HG02973 (cell line): ENCODE measurements around the gene EOLA1.
"Not testable (repeated sequence)": the region's sequence is repeated elsewhere in the genome, so short reads cannot be mapped to it uniquely, and the experiment has no call there.

Source experiments
- ATAC-seq: cut with Tn5 transposase; IDR thresholded peaks from one replicate; pipeline ENCODE4 v1.9.1; 2021; ENCODE audit warnings: moderate library complexity; ENCODE audit not compliant: unreplicated experiment

Gene EOLA1

DNA sequence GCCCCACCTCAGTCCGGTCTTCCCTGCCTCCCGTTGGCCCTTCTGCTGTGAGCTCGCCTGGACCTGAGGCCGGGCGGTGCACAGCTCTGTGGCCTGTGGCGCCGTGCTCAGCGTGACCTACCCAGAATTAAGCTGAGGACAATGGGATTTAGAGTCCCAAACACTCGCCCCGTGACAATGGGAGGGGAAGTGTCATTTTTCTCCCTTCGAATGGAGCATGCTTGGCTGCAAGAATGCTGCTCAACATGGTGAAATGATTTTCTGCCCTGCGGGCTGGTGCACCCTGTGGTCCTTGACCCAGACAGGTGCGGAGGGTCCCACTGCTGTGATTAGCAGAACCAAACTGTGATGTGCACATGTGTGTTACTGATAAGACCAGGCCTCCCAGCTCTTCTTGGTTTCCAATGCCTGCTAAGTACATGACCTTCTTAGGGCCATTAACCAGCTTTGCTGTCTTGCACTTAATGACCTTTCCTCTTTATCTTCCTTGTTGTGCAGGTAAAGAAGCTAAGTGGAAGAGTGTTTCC, 772 bp downstream of the EOLA1 start:
- no peak for ATAC-seq

DNA sequence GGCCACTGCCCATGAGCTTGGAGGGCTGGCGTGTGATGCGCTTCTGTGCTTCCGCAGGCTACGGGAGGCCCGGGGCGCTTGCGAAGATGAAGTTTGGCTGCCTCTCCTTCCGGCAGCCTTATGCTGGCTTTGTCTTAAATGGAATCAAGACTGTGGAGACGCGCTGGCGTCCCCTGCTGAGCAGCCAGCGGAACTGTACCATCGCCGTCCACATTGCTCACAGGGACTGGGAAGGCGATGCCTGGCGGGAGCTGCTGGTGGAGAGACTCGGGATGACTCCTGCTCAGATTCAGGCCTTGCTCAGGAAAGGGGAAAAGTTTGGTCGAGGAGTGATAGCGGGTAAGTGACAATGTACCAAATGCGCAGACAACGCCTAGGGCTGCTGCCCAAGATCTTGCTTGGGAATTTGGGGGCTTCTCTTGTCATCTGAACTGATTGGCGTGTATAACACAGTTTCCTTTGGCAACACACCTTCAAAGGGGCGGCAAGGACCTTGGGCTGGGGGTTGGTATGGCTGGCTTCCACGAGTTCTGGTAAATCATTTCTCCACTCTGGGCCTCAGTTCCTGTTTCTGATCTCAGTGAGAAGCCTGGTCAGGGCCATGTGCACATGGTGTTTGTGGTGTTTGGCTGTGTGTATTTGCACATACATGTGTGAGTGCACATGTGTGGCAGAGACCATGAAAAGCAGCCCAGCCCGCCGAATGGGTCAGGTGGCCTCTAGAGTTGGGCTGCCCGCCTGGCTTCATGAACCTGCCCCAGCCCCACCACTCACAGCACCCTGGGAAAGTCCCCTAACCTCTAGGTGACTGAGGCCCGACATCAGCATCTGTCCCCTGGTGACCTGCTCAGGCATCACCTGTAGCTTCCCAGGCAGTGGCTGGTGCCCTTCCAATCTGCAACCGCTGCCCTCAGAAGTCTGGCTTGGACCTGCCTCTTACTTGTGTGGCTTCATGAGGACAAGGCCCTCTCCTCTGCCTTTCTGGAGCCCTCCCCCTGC, 5.0 kb downstream of the EOLA1 start:
- ATAC-seq, result not testable (repeated sequence)

DNA sequence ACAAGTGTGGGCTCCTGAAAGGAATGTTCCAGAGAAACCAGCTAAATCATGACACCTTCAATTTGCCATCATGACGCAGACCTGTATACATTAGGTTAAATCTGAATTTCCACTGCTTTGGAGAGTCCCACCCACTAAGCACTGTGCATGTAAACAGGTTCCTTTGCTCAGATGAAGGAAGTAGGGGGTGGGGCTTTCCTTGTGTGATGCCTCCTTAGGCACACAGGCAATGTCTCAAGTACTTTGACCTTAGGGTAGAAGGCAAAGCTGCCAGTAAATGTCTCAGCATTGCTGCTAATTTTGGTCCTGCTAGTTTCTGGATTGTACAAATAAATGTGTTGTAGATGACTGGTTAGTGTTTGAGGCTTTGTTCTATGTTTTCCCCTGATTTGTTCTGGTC, 6.2 kb downstream of the EOLA1 start:
- not testable (repeated sequence) for ATAC-seq

DNA sequence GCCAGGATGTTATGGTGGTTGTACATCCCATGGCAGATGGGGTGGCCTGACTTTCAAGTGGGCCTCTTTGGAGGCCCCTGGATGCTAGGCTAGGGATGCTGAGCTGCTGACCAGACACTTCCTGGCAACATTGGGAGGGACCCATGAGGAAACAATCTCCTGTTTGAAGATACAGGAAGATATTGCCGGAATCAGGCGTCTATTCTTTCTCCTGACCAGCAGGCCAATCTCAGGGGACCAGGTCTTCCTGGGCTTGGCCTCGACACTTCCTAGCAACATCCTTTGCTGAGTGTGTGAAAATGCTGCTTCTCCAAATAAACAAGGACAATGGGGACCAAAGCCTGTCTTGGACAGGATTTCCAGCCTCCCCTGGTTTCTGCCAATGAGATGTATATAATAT, 7.0 kb downstream of the EOLA1 start:
- ATAC-seq, result not testable (repeated sequence)

DNA sequence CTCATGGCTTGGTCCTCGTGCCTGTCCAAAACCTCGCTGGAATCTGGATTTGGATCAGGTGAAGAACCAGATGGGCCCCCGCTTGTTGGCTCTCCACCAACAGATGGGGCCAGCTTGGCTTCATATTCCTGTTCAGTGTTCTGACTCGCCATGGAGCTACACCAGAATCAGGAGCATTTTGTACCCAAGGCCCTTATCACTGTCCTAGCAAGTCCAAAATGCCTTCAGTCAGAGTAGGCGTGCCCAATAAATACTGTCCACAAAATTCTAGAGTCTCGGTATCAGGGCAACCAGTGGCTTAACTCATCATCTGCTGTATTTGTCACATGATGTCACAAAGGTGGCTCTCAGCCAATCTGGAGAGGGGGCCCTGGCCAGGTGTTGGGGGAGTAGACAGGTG, 8.9 kb downstream of the EOLA1 start, which contains the start of gene HSFX3:
HSFX3 (minus strand) TSS at position 224 of the 400 bp plus-strand sequence; CDS start at position 152, 72 bp downstream.
- ATAC-seq, result not testable (repeated sequence)

DNA sequence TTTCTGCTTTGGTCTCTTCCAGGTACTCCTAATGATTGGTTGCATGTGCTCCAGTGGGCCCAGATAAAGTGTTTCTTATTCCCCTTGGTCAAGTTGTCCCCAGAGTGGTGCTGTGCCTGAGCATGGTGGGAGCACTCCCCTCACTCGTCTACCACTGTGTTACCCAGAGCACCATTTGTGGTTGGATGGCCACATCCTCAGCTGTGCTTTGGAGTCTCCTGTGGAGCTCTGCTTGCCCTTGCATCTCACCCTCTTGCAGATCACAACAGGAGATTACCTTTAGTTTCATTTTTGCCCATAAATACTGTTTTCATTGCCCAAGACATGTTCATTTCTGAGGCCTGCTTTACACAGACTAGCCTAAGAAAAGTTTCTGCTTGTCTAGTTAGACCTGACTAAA, 9.6 kb downstream of the EOLA1 start:
- not testable (repeated sequence) for ATAC-seq

DNA sequence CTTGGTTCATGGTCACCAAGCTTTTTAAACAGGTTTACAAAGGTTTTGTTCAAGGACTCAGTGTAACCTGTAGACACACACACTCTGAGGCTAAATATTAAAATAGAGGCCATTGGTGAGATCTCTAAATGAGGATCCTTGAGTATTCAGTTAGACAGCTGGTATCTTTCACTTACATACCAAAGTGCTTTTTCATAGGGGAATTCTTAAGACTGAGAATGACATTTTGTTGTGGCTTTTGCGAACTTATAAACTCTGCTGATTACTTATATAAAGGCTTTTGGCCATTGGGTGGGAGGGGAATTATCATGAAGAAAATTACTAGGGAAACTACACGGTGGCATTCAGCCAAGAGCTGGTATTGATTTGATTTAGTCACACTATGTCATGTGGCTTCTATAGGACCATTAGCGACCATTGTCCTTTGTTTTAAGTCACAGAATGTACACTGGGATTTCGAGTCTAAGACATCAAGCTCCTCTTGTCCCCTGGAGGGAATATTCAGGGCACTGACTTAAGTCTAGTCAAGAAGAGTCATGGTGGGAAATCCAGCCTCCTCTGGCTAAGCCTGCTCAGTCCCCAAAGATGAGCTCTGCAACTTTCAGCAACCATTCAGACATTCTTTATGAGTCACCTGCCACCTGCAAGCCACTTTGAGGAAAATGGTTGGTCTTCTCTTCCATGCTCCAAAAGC, 10.6 kb downstream of the EOLA1 start:
- ATAC-seq, result not testable (repeated sequence)

DNA sequence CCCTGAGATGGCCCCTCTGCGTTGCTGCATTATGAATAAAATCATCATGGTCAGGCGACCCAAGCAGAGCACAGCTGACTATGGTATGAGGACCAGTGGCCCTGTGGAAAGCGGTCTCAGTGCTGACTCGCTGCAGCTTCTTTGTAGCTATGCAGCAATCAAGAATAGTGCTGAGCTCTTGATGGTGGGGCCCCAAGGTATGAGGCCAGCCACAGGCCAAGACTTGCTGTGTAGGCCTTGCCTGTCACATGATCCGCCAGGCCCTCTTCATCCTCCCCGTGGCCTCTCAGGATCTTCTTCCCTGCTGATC, 11.1 kb downstream of the EOLA1 start:
- ATAC-seq, result not testable (repeated sequence)

DNA sequence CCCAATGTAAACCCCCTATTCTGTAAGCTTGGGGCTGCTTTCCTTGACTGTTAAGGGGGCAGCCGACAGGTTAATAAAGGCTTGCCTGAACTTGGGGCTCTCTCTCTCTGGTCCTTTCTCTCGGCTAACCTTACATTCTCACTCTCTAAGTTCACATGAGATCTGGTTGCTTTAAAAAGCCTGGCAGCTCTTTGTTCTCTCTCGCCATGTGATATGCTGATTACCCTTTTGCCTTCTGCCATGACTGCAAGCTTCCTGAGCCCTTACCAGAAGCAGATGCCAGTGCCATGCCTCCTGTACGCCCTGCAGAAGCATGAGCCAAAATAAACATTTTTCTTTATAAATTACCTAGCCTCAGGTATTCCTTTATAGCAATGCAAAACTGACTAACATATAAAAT, 14.4 kb downstream of the EOLA1 start:
- ATAC-seq, result not testable (repeated sequence)

DNA sequence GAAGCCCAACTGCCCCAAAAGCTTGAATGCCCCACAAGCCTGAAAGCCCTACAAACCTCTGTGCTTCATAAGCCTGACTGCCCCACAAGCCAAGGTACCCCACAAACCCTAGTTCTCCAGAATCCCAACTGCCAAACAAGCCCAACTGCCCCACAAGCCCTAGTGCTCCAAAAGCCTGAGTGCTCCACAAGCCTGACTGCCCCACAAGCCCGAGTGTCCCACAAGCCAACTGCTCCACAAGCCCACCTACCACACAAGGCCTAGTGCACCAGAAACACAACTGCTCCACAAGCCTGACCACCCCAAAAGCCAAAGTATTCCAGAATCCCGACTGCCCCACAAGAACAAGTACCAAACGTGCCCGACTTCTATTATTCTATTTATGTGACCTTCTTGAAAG, 22.5 kb downstream of the EOLA1 start:
- no peak for ATAC-seq

DNA sequence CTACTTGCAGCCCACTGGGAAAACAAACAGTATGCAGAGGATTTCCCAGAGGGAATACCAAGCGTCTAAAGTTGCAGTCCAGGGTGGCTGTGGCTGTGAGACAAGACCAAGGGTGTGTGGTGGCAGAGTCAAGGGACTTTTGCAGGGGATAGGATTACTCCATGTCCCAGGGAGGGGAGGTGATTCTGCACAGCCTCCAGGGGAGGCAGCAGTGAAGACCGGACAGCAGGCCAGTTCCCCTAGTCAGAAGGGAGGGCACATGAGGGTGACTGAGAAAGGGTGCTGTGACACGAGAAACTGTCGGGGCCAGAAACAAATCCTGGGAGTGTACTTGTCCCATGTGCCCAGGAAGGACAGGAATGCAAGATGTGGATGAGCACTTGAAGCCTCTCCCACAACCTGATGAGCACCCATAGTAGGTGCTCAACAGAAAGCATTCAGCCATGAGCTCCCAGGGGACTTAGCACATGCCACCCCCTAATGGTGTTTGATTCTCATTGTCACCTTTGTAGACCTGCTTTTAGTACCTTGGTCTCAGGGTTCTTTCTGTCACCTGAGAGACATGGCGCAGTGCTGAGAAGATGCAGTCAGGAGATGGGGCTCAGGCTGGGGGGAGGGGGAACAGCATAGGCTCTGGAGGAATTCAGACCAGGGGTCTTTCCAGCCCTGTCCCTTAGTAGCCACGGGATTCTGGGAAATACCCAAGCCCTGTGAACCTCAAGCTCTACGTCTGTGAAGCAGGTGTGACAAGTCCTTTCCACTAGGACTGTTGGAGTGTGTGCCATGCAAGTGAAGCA, 27.0 kb downstream of the EOLA1 start:
- ATAC-seq, result no peak

DNA sequence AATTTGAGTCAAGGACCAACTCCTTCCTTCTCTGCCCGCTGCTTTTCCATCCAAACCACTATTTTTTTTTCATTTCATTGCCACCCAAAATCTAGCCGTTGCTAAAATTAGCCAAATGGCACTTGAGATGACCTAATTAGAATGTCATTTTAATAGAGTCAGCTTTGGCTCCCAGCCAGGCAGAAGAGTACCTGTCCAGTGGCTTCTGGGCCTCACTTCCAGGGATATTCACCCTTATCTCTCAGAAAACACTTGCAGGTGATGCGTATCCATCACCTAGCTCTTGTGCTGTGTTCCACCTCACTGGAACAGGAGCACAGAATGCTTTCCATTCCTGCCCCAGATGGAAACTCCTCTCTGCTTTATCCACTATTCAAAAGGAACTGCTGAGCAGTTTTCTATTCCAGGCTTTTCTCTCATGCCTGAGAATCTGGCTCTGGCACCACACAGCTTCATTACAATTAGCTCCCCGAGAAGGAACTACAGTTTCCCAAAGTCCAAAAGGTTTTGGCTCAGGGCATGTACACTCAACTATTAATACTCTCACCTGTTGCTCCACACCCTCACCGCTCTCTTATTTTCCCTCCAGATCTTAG, 28.0 kb downstream of the EOLA1 start:
- ATAC-seq, result no peak

DNA sequence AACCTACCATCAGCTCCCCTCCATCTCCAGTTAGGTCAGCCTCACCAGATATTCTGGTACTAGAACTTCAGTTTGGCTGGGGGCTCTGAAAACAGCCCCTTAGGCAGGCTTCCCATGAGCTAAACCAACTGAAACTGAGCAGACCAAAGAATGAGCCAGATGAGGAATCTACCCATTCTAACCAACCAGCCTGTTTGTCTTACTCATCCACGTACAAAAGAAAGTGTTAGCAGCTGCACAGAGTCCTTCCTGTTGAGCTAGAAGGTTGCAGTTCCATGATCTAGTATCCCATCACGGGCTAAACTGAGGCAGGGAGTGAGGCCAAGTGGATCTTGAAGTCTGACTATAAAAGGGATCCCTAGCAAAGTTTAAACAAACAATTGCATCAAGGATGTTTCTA, 29.0 kb downstream of the EOLA1 start:
- no peak for ATAC-seq

DNA sequence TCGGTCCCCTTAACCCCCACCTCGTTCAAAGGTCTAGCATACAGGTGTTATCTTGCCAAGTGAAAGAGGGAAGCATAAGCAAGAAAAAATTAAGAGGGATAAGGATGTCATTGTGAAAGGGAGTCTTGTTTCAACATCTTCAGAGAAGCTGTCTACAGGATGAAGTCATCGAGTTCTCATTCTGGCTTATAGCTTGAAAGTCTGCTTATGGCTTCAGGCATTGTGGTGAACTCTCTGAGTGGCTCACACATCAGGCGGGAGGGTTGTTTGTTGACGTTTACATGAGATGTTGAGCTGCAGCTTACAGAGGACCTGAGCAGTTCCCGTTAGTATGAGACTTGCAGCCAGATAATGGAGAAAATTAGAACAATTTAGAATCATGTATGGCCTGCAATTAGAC, 29.9 kb downstream of the EOLA1 start:
- no peak for ATAC-seq

DNA sequence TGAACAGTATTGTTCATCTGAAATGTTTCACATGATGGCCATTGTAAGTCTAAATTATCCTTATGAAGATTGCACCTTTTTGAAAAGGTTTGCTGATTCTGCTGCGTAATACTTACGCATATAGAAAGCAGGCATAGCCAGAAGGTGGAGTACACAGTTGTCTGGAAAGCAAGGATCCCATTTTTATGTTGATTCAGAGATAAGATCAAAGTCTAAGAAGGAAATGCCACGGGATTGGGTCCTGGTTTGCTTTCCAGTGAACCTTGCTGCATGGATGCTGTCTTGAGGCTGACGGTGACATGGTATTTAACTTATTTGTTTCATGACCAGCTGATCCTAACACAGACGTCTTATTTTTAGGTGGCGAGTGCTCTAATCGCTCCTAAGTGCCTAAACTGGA, 31.0 kb downstream of the EOLA1 start:
- no peak for ATAC-seq

DNA sequence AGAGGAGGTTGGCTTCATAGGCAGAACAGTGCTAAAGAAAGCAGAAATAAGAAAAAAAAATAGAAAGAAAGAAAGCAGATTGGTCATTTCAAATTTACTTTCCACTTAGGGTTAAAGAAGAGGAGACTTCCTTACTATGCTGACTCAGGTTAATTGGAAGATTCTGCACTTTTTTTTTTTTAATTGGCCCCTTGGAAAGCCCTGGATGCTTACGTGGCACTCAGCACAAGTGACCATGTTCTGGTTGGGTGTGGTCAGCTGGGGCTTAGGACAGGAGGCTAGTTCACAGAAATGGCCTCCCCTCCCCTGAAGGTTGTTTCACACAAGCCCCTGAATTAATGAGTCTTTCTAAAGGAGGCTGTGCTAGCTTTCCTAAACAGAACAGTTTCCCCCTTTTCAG, 31.9 kb downstream of the EOLA1 start:
- no peak for ATAC-seq

DNA sequence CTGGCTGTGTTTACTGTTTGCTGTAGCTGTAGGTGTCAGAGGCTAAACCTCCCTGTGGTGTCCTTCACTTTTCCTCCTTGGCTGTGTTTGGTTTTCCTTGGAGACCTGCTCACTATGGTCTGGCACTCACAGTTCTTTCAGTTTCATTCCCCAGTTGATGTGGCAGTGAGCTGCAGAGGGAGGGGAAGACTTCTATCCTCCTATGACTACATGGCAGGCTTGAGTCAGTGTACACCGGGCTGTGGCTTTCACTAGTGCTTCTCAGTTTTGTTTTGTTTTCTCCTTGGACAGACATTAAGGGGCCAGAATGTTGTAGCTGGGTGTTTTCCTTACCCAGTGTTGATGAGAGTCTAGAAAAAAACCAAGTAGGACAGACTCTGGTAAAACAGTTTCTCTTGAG, 32.6 kb downstream of the EOLA1 start:
- ATAC-seq, result peak; percentile 100

DNA sequence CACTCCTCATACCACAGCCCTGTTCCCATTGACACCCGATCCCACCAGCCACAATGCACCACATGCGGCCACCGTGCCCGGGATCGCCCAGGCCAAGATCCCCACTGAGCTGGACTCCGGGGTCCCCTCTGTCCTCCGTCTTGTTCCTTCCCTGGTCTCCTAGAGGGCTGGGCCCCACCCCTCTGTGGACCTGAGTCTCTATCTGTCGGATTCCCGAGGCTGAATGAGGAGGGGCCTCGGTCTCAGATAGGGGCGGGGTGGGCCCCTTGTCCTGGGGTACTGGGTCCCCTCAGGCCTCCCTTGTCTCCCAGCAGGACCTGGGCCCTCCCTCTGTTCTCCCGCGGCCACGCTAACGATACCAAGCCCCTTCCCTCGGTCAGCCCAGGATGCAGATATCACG, 44.8 kb downstream of the EOLA1 start:
- ATAC-seq, result not testable (repeated sequence)

DNA sequence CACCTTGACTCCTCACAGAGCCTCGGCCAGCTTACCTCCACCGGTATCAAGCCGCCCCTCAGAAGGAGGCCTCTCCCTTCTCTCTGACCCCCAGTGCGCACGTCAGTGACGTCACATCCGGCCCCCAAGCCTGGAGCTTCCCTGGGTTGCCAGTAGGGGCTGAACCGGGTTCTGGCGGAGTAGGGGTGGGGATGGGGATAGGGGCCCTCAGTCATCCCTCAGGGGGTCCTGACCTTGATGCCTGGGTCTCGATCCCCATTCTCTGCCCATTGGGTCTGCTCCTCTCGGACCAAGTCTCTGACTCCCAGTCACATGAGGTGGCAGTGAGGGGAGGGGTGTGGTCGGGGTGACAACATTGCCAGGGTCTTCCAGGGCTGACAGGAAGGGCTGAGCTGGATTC, 46.5 kb downstream of the EOLA1 start, which contains the start of gene MAGEA9B:
MAGEA9B (minus strand) TSS at position 101 of the 400 bp plus-strand sequence. CDS start 4,280 bp downstream, outside the sequence.
- ATAC-seq, result not testable (repeated sequence)

DNA sequence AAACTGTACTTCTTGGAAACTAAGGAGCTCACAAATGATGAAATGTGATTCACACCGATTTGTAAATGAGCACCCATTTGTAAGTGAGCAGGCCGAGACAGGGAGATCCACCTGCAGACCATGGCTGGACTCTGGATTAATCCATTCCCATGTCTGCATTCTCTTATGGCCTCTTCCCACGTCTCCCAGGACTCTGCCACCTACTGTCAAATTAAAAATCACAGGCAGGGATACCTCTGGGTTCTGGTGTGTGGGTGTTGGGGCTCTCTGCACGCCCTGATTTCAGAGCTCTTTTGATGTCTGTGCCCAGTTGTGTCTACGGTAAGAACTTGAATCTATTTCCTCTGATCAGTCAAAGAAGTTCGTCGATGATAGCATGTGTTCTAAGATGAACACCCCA, 50.2 kb downstream of the EOLA1 start:
- not testable (repeated sequence) for ATAC-seq
